Measurements from ENCODE around the gene RPS6KA2. TPM values are rescaled to one million over a fixed set of nuclear protein-coding genes. Genes with fewer than 3 reads are reported as not detected.

The RPS6KA2 gene
- total RNA-seq, 1 donor from 2014 or later = 124 TPM

- Mint-ChIP-seq H3K9me3 (ENCODE audit: low read depth) (no peaks in the 10 kb centered on the region), H3K4me1 (ENCODE audit: low read depth) (peaks cover 87% of the 10 kb centered on the region), H3K27ac (ENCODE audit: unreplicated experiment) (peak overlapping the region; percentile 96), H3K27me3 (ENCODE audit: low read depth) (no peaks in the 10 kb centered on the region), H3K36me3 (ENCODE audit: low read depth) (peaks cover 8% of the 10 kb centered on the region), H3K4me3 (ENCODE audit: unreplicated experiment) (no peak overlapping the region)
- DNase-seq (ENCODE audit: low spot score) = no peak
- no peak for TF ChIP-seq CTCF (IDR thresholded peaks at IDR 0.05)
Measured at GRCh38 chr6:166596776-166597507, 30.1 kb downstream of the RPS6KA2 start.

- Mint-ChIP-seq H3K9me3 (ENCODE audit: low read depth) (no peaks in the 10 kb centered on the region), H3K27ac (ENCODE audit: unreplicated experiment) (peak overlapping the region; percentile 96), H3K36me3 (ENCODE audit: low read depth) (peaks cover 8% of the 10 kb centered on the region), H3K4me1 (ENCODE audit: low read depth) (peaks cover 86% of the 10 kb centered on the region), H3K4me3 (ENCODE audit: unreplicated experiment) (no peak overlapping the region), H3K27me3 (ENCODE audit: low read depth) (no peaks in the 10 kb centered on the region)
- DNase-seq (ENCODE audit: low spot score) = no peak
- TF ChIP-seq CTCF (IDR thresholded peaks at IDR 0.05) = no peak
Measured at GRCh38 chr6:166595949-166596348, 31.1 kb downstream of the RPS6KA2 start.

GRCh38 chr6:166595061-166595780 lies 31.8 kb downstream of the RPS6KA2 start:
- Mint-ChIP-seq H3K4me1 (ENCODE audit: low read depth) (peaks cover 85% of the 10 kb centered on the region), H3K27me3 (ENCODE audit: low read depth) (no peaks in the 10 kb centered on the region), H3K9me3 (ENCODE audit: low read depth) (no peaks in the 10 kb centered on the region), H3K36me3 (ENCODE audit: low read depth) (peaks cover 8% of the 10 kb centered on the region), H3K27ac (ENCODE audit: unreplicated experiment) (peak overlapping the region; percentile 96), H3K4me3 (ENCODE audit: unreplicated experiment) (peak overlapping the region; percentile 44)
- no peak for DNase-seq (ENCODE audit: low spot score)
- TF ChIP-seq CTCF (IDR thresholded peaks at IDR 0.05) = no peak

- DNase-seq (ENCODE audit: low spot score) = no peak
- Mint-ChIP-seq H3K4me1 (ENCODE audit: low read depth) (peaks cover 86% of the 10 kb centered on the region), H3K27ac (ENCODE audit: unreplicated experiment) (peak overlapping the region; percentile 98)
Measured at GRCh38 chr6:166592821-166593220, 34.2 kb downstream of the RPS6KA2 start.

More at GRCh38 chr6:166592821-166593220, 34.2 kb downstream of the RPS6KA2 start:
- Mint-ChIP-seq H3K36me3 (ENCODE audit: low read depth) (peaks cover 8% of the 10 kb centered on the region), H3K9me3 (ENCODE audit: low read depth) (no peaks in the 10 kb centered on the region), H3K4me3 (ENCODE audit: unreplicated experiment) (no peak overlapping the region), H3K27me3 (ENCODE audit: low read depth) (no peaks in the 10 kb centered on the region)
- no peak for TF ChIP-seq CTCF (IDR thresholded peaks at IDR 0.05)
